Measurements from ENCODE around the gene SWSAP1.
A peak's percentile ranks its signal among the peaks of the same experiment; 100 is the strongest.
"Not testable (repeated sequence)": the region's sequence is repeated elsewhere in the genome, so short reads cannot be mapped to it uniquely, and the experiment has no call there.

Gene SWSAP1

DNA sequence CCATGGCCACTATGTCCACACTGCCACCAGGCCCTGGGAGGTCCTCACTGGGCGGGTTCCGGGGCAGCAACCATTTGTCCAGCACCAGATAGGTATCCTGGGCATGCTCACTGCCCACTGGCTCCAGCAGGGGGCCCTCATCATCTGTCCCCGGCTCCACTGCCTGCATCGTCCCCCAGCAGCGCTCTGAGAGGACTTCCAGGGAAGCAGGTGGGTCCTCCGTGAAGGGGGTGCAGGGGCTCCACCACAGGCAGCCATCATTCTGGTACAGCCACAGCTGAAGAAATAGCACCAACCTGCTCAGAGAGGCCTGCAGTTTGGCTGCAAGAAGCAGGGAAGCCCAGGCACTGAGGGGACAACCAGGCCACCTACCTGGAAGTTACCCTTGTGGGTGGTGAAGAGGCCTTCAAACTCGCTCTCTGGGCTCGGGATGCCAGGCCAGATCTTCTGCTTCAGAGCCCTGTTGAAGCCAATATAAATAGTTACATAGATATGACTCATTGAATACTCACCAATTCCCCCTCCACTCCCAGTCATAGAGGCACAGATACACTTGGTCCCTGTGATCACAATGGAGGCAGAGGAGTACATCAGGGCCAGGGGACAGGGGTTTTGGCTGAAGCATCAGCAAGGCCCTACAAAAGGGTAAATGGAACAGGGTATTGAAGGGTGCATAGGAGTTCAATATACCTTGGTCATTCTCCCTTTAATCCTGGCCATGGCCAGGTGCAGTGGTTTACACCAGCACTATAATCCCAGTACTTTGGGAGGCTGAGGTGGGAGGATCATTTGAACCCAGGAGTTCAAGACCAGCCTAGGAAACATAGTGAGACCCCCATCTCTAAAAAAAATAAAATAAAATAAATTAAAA is 4.1 kb downstream of the SWSAP1 start:
- DNase-seq (ENCODE audit: low spot score) = no peak

DNA sequence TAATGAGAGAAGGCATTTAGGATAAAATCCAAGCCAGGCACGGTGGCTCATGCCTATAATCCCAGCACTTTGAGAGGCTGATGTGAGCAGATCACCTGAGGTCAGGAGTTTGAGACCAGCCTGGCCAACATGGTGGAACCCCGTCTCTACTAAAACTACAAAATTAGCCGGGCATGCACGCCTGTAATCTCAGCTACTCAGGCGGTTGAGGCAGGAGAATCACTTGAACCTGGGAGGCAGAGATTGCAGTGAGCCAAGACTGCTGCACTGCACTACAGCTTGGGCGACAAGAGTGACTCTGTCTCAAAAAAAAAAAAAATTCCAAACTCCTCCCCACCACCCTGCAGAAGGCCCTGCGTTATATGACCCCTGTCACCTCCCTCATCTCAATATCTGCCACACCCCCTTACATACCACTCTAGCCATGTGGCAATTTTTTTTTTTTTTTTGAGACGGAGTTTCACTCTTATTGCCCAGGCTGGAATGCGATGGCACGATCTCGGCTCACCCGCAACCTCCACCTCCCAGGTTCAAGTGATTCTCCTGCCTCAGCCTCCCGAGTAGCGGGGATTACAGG is 4.9 kb downstream of the SWSAP1 start:
- DNase-seq (ENCODE audit: low spot score) = not testable (repeated sequence)

DNA sequence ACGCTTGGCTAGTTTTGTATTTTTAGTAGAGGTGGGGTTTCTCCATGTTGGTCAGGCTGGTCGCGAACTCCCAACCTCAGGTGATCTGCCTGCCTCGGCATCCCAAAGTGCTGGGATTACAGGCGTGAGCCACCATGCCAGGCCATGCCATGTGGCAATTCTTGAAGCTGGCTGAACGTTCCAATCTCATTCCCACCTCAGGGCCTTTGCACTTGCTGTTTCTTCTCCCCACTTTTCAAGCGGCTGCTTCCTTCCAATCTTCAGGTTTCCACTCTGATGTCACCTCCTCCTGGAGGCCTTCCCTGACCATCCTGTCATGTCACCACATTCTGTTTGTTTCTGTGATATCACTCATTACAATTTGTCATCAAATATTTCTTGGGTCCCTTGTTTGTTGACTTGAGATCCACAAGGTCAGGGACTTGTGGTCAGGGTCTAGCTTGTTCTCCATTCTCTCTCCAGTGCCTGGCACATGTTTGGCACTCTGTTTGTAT is 5.4 kb downstream of the SWSAP1 start:
- DNase-seq (ENCODE audit: low spot score) = no peak

DNA sequence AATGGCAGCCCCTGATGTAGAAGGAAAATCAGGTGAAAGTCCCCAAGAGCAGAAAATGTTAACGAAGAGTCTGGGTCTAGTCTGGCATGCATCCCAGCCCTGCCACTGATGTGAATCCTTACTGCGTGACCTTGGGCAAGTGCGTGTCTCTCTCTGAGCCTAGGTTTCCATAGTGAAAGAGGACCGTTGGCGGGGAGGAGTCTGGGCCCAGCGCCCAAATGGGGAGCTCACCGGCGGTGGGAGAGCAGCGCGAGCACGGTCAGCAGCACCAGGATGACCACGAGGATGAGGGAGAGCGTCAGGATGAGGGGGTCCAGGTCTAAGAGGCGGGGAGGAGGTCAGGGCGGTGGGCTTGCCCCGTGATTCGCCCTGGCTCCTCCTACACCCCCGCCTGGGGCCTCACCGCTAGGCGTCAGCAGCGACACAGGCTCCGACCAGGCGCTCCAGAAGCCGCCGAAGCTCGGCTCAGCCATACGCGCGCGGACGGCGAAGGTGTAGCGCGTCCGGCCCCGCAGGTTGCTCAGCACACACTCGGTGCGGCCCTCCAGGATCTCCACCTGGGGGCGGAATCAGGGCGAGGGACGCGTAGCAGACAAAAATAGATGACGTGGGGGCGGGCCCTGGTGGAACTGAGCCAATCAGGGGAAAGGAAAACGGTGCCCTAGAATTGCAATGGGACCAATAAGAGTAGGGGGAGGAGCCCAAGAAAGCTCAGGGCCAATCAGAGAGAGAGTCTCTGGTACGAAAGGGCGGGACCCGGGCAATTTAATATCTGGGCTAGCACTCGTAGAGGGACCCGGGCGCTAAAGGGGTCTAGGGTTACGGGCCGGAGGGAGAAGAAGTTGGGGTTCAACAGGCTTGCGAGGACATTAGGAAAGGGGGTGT is 6.4 kb downstream of the SWSAP1 start:
- DNase-seq (ENCODE audit: low spot score) = peak; percentile 95

DNA sequence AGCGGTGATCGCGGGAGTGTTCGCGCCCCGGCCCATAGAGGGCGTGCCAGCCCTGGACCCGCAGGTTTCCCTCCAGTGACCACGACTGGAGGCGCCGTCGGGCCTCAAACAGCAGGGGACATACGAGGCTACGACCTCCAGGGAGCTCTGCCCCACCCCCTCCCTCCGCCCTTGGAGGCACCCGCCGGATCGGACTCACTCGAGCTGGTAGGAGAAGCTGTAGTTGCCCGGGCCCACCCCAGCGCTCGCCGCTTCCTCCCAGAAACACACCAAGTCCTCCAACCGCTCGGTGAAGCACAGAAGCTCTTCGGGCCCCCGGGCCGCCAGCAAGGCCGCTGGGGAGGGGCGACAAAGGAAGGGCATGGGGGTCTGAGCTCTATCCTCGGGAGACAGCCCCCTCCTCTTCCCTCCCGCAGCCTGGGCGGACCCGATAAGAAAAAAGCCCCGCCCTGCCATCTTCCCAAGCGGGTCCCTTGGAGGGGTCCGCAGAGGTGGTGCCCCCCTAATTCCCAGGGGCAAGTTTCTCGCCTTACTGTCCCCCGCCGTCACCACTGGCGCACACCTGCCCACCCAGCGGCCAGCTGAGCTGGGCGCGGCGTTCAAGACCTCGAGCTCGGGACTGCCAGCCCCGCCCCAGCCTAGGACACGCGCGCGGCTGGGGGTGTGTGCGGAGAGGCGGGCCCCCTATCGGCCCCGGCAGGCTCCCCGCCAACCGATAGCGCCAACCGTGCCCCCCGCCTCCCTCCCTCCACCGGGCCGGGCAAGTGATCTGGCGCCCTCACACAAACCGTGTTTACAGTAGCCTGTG is 8.6 kb downstream of the SWSAP1 start:
- no peak for DNase-seq (ENCODE audit: low spot score)

DNA sequence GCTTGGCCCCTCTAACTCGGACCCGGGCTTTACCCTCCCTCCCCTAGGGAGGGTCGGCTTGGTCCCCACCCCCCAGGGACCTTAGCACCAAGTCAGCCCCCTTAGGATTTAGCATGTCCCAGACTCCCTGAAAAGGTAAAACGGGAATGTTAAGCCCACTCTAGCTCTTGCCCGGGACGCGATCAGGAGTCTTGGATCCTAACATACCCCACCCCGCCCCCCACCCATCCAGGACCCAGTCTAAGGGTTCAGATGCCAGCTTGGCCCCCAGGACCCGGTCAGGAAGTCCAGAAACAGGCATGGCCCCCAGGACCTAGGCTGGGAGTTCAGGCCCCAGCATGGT is 9.2 kb downstream of the SWSAP1 start:
- no peak for DNase-seq (ENCODE audit: low spot score)

DNA sequence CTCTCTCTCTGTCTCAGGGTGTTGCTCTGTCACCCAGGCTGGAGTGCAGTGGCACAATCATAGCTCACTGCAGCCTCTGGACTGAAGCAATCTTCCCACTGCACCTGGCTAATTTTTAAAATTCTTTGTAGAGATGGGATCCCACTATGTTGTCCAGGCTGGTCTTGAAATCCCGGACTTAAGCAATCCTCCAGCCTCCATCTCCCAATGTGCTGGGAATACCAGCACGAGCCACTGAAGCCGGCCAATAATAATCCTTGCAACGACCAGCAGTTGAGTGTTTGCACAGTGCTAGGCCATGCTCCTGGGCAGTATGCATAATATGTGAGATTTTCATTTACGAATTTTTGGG is 10.3 kb downstream of the SWSAP1 start:
- no peak for DNase-seq (ENCODE audit: low spot score)

DNA sequence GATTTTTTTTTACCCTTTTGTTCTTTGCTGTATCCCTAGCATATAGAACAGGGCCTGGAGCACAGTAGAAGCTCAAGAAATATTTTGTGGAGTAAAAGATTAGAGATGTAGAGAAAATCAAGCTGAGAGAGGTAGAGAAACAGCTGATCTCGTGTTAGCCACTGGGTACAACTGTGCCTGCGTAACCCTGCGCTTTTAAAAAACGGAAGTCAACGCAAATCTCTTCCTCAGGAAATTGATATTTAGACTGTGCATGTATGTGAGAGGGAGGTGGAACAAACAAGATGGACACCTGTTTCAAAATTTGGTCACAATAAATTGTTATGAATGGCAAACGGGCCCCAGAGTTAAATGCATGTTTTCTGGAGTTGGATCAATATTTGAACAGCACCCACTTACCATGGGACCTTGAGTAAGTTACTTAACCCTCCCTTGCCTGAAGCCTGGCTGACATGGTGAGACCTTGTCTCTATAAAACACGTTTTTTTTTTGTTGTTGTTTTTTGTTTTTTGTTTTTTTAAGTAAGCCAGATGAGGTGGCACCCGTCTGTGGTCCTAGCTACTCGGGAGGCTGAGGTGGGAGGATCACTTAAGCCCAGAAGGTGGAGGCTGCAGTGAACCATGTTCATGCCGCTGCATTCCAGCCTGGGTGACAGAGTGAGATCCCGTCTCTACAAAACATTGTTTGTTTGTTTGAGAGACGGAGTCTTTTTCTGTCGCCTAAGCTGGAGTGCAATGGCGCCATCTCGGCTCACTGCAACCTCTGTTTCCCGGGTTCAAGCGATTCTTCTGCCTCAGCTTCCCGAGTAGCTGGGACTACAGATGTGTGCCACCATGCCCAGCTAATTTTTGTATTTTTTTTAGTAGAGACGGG is 12.9 kb downstream of the SWSAP1 start:
- DNase-seq (ENCODE audit: low spot score) = no peak

DNA sequence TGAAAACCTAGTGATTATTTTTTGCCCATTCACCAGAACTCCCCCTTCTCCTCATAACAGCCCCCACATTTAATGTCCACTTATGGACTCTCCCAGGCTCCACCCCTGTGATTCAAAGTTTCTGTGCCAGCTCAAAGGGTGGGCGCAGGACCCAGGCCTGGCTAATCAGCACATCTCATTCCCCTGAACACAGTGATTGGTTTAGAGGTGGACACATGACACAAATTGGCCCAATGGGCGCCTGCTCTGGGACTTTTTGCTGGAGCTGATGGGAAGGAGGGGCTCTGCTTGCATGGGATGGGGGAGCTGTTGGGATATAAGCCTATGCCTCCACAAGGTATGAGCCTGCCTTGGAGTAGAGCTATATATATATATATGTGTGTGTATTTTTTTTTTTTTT is 15.9 kb downstream of the SWSAP1 start:
- DNase-seq (ENCODE audit: low spot score) = no peak

DNA sequence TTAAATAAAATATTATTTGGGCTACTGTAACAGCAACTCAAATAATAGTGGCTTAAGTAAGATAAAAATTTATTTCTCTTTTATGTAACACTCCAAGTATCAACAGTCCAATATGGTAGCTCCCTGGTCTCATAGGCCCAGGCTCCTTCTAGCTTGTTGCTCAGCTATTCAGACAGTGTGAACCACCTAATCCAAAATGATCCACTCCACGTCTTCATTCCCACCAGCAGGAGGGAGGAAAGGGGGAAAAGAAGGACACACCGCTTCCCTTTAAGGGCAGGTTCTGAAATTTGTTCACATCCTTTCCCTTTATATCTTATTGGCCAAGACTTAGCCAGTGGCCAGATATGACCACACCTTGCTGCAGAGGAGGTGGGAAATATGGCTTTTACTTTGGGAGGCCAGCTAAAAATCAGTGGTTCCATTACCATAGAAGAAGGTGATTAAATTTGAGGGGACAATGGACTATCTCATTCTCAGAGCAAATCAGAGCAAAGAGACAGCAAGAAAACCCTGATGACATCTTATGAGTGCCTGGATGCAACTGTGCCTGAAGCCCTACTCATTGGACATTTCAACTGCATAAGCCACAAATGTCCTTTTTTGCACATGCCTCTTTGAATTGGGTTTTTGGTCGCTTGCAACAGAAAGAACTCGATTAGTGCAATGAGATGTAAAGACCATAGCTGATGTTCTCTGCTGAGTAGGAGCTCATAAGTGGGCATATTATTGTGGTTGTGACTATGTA is 16.6 kb downstream of the SWSAP1 start:
- DNase-seq (ENCODE audit: low spot score) = no peak

DNA sequence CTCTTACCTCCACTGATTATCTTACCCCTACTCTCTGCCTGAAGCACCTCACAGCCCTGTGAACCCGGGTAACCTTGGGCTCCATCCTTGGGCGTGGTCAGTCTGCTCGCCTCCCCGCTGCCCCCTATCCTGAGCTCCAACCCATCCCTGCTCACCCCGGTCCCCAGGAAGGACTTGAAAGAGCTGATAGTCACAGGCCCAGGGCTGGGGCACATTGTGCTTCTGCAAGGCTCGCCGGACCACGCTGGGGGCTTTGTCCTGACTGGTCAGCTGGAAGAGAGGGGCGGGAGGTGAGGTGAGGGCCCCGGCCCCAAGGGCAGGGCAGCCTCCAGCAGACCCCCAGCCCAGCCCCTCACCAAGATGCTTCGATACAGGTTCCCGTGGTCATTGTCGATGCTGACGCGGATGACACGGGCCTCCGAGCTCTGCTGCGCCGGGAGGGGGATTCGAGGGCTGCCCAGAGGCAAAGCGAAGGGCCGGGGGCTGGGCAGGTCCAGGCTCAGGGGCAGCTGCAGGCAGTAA is 22.7 kb downstream of the SWSAP1 start:
- DNase-seq (ENCODE audit: low spot score) = no peak

DNA sequence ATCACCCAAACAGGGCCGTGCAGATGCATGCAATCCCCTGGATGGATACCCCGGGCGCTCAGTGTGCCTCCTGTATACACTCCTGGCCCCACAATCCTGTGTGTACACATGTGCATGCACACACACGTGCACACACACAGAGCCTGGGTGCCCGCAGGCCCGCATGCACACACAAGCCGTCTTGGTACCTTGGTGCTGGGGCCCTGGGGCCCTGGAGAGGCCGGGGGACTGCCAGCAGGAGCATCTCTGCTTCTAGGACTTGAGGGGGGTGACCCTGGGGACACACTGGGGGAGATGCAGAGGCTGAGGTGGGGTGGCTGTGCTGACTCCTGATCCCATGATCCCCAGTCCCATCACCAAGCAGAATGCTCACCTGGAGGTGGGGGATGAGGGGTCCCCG is 25.2 kb downstream of the SWSAP1 start:
- no peak for DNase-seq (ENCODE audit: low spot score)

DNA sequence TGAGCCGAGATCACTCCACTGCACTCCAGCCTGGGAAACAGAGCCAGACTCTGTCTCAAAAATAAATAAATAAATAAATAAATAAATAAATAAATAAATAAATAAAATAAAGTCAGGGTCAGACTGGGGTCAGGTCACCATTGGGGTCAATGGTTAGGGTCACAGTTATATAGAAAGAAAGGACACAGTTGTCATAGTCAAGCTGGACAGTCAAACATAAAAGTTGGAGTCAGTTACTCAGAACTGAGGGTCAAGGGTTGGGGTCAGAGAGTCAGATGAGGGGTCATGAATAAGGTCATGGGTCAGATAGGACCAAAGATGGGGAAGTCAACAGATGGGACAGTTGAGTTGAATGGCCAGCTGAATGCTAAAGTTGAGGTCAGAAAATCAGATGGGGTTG is 26.3 kb downstream of the SWSAP1 start:
- DNase-seq (ENCODE audit: low spot score) = no peak

DNA sequence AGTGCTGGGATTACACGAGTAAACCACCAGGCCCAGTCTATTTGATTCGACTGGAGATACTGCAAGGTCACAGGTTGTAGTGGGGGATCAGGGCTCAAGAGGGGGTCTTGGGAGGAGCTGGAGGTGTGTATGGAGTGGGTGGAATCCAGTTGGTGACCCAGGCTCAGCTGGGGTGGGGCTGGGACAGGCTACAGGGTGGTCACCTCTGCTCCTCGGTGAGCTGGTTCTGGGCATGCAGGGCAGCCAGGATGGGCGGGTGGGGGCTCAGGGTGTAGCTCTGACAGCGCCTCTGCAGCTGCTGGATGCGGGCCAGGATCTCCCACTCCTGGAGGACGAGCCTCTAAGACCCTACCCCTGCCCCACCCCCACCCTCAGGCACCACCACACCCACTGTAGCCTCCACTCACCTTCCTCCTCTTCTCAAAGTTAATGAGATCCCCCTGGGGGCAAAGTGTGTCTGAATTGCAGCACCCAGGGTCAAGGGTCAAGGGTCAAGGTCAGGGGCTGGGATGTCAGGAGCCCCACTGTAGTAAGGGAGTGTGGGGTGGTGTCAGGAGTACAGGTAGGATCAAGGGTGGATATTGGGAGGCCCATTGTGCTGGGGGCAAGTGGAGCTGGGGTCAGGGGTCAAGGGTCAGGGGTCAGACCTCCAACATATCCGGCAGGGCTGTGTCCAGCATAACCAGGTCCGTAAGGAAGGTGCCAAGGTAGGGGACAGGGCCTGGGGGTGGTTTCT is 27.5 kb downstream of the SWSAP1 start:
- DNase-seq (ENCODE audit: low spot score) = no peak

DNA sequence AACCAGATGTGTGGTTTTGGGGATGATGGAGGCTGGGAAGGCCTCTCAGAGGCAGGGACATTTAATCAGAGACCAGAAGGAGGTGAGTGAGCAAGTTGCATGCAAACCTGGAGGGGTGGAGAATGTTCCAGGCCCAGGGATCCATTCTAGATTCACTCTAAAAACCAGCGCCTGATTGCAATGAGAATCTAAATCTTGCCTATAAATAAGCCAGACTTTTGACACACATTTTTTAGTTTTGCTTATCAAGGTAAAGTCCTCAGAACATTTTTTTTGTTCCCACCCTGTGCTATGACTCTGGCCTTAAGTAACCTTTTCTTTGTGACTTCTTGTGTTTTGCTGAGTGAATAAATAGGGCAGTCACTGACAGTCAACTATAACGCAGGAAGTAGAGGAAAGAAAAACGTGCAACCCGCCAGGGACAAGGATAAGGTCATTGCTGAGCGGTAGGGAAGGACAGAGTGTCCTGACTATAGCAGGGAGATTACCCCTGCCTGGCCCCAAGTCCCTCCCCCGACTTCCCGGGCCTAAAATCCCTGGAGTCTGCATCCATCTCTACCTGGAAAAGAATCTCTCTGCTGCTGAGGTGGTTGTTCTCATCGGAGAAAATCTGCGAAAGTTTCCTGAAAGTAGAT is 30.2 kb downstream of the SWSAP1 start:
- DNase-seq (ENCODE audit: low spot score) = no peak

DNA sequence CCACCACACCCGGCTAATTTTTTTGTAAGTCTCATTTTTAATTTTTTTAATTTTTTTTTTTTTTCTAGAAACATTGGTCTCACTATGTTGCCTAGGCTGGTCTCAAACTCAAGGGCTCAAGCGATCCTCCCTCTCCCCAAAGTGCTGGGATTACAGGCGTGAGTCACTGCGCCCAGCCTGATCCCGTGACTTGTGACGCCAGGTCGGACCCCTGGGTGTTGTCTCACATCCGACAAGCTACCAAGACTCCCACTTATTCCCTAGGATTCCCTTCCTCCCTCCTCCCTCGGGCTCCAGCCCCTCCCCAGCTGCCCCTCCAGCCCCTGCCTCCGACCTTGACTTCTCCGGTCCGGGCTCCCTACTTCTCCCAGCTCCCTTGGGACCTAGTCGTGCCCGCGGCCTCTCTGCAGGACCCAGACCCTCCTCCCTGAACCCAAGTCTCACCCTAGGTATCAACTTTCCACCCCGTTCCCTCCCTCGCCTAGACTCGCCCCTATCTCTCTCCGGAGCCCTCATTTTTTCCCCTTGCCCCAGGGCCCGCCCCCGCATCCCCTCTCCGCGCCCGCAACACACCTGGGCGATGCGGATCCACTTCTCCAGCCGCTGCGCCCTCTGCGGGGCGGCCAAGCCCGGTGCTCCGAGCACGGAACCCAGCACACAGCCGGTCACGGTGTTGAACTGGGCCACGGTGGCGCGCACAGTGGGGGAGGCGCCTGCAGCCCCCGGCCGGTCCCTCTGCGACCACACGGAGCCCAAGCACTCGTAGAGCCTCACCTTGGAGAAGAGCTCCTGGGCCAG is 31.6 kb downstream of the SWSAP1 start:
- no peak for DNase-seq (ENCODE audit: low spot score)

DNA sequence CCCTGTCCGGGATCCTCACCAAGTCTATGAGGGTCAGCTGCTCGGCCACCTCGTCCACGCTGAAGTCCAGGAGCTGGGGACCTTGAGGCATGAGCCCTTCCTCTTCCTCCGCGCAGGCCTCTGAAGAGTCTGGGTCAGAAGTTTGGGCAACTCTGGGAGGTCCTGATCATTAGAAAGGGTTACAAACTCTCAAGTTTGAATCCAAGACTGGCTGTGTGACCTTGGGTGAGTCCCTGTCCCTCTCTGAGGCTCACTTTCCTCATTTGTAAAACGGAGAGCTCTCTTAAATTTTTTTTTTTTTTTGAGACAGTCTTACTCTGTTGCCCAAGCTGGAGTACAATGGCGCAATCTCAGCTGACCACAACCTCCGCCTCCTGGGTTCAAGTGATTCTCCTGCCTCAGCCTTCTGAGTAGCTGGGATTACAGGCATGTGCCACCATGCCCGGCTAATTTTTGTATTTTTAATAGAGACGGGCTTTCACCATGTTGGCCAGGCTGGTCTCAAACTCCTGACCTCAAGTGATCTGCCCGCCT is 32.3 kb downstream of the SWSAP1 start:
- DNase-seq (ENCODE audit: low spot score) = not testable (repeated sequence)

DNA sequence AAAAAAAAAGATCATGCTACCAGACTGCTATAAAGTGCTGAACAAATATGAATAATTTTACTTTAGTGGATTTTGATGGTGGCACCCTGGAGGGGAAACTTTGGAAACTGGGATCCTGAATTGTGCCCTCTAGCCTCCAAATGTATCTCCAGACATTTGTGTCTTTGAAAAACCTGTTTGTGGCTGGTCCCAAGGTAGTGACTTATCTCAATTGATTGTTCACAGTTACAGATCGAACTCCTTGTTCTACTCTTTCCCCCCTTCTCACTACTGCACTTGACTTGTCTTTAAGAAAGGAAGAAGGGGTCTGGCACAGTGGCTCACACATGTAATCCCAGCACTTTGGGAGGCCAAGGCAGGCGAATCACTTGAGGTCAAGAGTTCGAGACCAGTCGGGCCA is 34.1 kb downstream of the SWSAP1 start:
- DNase-seq (ENCODE audit: low spot score) = no peak

Measured in putamen (tissue), 1 donor.